LHCN-M2 (cell line): ENCODE data around the gene CSNK1A1. TPM values are rescaled to one million over a fixed set of nuclear protein-coding genes. Genes with fewer than 3 reads are reported as not detected.
A peak's percentile ranks its signal among the peaks of the same experiment; 100 is the strongest.
"Not testable (repeated sequence)": the region's sequence is repeated elsewhere in the genome, so short reads cannot be mapped to it uniquely, and the experiment has no call there.

Source experiments
- DNase-seq: peaks from one replicate; pipeline ENCODE4 v3.0.0-alpha.2; 2012; ENCODE audit warnings: low read depth
- total RNA-seq: library from RNA; depleted of rRNA; stranded (reverse); fragments of >200 nt; gene quantifications from 2 replicates; pipeline ENCODE4 v1.2.3, GENCODE V29; 2014

The CSNK1A1 gene
- total RNA-seq, 1 experiment from 2014 or later: 268 TPM

- DNase-seq: no peak
Observed at GRCh38 chr5:149529463-149529862, 21.8 kb downstream of the CSNK1A1 start.

DNA sequence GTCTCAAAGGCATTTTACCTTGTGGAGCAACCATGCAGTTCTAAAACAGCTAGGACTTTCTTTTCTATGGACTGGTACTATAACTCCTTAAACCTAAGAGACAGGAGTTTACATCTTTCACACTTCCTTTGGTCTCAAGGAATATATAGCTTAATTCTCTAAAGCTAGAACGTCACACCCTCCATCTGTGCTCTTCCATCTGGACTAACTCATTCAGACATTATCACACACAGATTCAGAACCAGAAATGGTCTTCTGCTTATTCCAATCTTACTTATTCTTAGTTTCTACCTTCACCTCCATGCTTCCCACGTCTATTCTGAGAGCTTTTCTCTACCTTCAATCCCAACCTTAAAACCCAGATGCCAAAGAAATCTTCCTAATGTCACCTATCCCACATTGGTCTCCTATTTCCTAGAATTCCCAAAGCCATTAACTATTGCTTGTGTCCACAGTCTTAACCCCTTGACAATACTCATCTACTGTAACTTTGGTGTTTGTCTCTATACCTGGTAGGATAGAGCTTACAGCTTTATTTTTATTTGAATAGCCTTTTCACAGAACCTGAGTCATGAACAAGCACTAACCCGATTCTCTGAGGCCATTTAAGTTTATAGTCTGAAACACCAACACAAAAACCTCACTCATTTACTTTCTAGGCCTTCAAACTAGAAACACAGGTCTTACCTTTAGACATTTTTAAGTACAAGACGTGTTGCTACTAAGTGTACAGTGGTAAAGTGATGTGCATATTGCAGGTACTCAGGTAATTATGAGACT is 22.8 kb downstream of the CSNK1A1 start:
- no peak for DNase-seq

DNA sequence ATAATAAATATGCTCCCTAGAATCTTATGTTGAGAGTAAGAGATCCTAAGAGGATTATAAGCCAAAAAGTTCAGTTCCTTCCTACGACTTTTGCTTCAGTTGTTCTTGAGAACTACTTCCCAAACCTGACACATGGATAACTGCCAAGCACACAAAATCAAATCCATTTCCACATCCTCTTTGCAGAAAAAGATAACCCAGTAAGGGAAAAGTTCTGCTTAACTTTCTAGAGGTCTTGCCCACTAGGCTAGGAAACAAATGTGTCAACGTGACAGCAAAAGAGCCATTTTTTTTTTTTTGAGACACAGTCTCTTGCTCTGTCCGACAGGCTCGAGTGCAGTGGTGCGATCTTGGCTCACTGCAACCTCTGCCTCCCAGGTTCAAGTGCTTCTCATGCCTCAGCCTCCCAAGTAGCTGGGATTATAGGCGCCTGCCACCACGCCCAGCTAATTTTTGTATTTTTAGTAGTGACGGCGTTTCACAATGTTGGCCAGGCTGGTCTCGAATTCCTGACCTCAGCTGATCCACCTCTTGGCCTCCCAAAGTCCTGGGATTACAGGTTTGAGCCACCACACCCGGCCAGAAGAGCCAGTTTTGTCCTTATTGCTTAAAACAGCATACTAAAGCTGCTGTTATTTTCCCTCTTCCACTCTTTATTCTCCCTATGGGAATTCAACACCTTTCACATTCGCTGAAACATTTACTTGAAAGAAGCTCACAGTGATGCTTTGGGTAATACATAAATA is 24.2 kb downstream of the CSNK1A1 start:
- no peak for DNase-seq

DNA sequence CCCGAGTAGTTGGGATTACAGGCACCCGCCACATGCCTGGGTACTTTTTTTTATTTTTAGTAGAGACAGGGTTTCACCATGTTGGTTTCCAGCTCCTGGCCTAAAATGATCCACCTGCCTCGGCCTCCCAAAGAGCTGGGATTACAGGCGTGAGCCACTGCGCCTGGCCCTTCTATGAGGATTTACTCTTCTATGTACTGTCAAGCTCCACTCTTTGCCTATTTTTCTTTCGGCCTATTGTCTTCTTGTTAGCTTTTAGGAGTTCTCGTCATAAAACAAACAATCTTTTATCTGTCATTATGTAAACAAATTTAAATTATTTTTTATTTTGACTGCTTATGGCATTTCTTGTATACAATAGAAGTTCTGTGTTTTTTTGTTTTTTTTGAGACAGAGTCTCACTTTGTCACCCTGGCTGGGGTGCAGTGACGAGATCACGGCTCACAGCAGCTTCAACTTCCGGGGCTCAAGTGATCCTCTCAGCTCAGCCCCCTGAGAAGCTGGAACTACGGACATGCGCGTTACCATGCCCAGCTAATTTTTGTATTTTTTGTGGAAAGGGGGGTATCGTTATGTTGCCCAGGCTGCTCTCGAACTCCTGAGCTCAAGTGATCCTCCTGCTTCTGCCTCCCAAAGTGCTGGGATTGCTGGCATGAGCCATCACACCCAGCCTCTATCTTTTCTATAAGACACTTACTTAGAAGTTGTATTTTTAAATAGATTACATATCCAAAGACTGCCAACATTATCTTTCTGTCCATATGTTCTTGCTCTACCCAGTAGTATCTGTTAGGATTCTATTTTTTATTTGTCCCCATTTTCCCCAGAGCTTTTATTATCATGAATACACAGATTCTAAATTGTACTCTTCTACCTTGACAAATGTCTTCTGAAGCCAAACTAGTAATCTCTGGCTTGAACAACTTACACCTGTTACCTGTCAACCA is 29.2 kb downstream of the CSNK1A1 start:
- DNase-seq: no peak

- no peak for DNase-seq
Observed at GRCh38 chr5:149519601-149520000, 31.6 kb downstream of the CSNK1A1 start.

DNA sequence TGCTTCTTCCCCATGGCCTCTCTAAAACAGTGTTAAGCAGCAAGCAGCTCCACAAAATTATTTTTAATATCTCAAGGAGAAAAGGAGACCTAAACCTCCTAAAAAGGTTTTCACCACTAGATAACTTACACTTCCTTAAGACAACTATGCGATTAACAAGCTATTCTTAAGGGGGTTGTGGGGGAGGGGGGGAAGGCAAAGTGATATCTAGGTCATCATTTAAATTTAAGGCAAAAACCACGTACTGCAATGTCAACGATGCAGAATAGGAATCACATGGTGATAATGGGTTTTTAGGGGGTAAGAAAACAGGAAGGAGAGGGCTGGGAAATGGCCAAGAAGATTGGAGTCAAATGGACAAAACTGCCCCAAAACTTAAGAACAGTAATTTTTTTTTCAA is 32.6 kb downstream of the CSNK1A1 start:
- no peak for DNase-seq

DNA sequence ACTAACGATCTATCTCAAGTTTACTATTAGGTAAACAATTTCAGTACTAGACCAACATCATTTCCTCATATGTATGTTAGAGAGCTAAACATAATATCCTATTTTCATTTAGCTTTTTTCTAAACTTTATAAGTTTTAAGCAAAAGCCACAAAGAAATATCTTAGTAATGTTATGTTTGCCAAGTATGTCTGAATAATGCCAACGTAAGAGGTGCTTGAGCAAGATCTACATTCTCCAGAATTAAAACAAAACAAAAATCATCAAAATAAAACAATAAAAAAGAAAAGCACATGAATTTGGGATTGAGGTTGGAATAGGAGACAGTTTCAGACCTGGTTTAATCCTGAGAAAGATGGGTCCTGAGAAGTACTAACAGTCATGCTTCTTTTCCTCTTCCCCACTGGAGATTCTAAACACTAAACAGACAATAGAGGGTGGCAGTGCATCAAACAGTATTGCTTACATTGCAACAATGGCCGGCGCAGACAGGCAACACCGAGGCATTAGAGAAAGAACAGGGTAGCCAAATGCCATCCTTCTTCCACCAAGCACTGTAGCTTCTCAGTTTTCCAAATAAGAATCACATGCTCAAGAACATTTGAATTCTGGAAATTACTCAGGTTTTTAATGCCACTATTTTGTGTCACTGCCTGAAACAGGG is 33.6 kb downstream of the CSNK1A1 start:
- DNase-seq: peak; percentile 29

- no peak for DNase-seq
Observed at GRCh38 chr5:149514512-149514911, 36.7 kb downstream of the CSNK1A1 start.

- not testable (repeated sequence) for DNase-seq
Observed at GRCh38 chr5:149513372-149513947, 37.8 kb downstream of the CSNK1A1 start.

DNA sequence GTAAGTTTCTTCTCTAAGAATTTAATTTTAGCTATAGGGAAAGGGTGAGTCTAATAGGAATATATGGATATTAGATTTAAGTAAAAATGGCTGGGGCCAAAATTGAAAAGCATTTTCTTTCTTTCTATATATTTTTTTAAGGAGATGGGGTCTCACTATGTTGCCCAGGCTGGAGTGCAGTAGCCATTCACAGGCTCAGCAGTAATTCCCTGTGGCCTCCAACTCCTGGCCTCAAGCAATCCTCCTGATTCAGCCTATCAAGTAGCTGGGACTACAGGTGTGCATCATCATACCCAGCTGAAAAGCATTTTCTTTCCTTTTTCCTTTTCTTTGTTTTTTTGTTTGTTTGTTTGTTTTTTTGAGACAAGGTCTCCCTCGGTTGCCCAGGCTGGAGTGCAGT is 41.1 kb downstream of the CSNK1A1 start:
- DNase-seq: no peak

GRCh38 chr5:149504677-149505076 is 46.6 kb downstream of the CSNK1A1 start:
- DNase-seq: no peak

DNA sequence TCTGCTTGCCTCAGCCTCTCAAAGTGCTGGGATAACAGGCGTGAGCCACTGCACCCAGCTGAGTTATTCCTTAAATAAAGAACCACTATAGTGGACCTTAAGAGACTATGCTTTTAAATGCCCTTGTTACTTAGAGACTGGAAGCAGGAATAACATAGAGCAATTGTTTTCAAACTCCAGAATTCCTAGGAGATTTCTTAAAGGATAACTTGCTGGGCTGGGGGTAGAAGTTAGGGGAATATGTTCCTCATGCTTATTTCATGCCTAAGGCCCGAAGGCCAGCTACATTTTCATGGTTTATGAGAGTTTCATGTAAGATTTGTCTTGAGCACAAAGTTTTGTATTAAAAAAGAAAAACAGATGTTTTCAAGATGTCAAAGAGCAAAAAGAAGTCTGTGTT is 48.2 kb downstream of the CSNK1A1 start:
- no peak for DNase-seq

DNA sequence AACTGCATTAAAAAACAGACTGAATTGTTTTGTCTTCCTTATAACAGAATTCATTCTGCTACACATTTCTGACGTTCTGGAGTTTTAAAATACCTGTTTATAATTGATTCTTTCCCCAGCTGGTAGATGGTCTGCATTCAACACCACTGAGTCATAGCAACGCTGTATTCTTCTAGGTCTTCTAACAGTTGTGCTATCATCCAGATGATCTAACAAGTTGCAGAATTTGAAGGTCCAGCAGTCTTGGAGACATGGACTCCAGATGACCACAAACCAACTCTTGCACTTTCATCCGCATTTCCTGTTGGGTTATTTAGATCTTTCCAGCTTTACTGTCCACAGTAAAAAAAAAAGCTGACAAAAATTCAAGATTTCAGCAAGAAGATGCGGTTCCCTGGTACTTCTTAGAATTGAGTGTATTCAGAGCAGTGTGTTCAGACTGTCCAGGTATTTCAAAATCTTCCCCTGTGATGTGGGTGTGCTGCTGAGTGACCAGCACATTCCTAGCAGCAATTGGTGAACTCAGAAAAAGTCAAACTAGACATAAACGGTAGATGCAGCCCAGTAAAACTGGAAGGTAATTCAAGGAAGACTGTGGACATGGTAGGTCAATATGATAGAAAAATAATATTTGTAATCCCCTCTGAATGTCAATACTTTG is 50.2 kb downstream of the CSNK1A1 start:
- peak; percentile 77 for DNase-seq

DNA sequence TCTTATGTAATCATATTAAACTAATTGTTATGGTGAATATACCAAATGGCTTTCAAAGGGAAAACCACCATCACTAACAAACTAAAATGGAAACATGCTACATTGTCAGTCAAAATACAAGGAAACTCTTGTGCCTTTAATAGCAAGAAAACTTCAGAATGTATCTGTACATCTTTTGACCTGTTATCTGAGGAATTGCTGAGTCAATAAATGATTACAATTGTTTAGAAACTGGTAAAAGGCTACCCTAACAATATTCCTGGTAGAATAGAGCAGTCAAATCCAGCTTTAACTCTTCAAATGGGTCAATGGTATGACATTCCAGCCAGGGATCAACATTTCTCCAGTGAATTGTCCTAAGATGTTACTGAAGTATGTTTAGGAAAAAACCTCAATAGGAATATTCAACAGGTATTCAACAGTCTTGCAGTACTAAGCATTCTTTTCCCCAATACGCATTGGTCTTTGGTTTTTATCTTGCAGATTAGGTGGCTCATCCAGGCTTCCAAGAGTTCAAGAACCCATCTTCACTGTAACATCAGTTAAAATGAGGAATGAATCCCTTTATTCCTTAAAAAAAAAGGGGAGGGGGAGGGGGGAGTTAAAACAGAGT is 52.4 kb downstream of the CSNK1A1 start:
- DNase-seq: no peak

- peak; percentile 74 for DNase-seq
Observed at GRCh38 chr5:149497357-149497756, 53.9 kb downstream of the CSNK1A1 start.

- no peak for DNase-seq
Observed at GRCh38 chr5:149496917-149497316, 54.3 kb downstream of the CSNK1A1 start.

DNA sequence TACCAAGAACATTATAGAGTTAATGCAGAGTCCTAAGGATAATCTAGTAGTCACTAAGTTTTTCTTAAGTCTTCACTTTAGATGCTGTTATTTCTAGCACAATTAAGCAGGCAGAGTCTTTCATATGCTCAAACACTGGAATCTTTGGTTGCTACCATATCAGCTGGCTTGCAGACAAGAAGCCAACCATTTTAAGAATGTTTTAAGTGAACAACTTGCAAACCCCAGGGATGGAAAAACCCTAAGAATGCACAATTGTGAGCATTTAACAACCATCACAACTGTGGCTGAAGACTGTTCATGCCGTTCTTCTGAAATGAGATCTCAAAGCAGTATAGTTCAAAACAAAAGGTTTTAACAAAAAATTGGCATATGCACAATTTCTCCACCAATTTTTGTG is 55.1 kb downstream of the CSNK1A1 start:
- no peak for DNase-seq

DNA sequence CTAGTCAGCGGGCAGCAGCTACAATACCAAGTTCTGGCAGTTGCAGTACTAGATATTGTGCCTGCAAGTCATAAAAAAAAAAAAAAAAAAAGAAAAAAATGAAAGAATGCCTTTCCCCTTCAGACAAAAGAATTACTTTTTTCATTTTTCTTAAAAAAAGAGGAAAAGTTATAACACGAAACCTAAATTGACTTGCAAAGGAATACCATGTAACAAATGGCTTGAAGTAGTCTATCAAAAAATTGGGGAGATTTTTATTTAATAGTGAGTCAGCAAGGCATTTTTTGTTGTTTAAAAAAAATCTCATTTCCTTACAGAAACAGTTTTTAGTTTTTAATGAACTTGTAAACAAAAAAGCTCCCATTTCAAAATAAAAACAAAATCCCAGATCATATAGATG is 55.6 kb downstream of the CSNK1A1 start:
- no peak for DNase-seq

GRCh38 chr5:149493316-149493715 is 57.9 kb downstream of the CSNK1A1 start:
- no peak for DNase-seq

GRCh38 chr5:149492781-149493180 is 58.5 kb downstream of the CSNK1A1 start:
- DNase-seq: no peak
